CD4-positive, alpha-beta T cell (primary cell): ENCODE results near the gene BCAR3. TPM values are rescaled to one million over a fixed set of nuclear protein-coding genes. Genes with fewer than 3 reads are reported as not detected.

Experiments used
- ATAC-seq: fragments of 200-7000 bp; cut with Tn5 transposase; one replicate; pipeline ENCODE4 v1.10.0; 2022; ENCODE audit warnings: mild to moderate bottlenecking; ENCODE audit not compliant: poor library complexity
- CTCF ChIA-PET: fragments of 350-600 bp; sonication (Branson Sonifier 250); formaldehyde crosslinking; loops from one replicate; lab custom pipeline; 2021; ENCODE audit warnings: antibody characterized with exemption, inconsistent platforms; lab: Charles Lee
- POLR2A ChIA-PET: fragments of 350-600 bp; sonication (Branson Sonifier 250); formaldehyde crosslinking; loops from one replicate; lab custom pipeline; 2021; ENCODE audit warnings: antibody characterized with exemption, inconsistent platforms; lab: Charles Lee
- DNase-seq, 14 experiments: peaks; one replicate each; pipeline ENCODE4 v3.0.0-alpha.2; 2013 to 2020; ENCODE audit warnings: mixed read lengths in 2 of 14
- H3K27ac ChIP-seq, 2 donors: one replicate each; pipeline versions ENCODE4 v1.5.1 to v1.7.0; 2013; ENCODE audit warnings: low read length in 2 of 2, low read depth in 1 of 2, mild to moderate bottlenecking in 1 of 2
- H3K27me3 ChIP-seq, 2 experiments: 1 replicate in 1 of 2; 2 replicates in 1 of 2; pipeline versions ENCODE4 v1.6.1 to v1.7.0; 2013; ENCODE audit warnings: low read length in 2 of 2, control low read depth in 1 of 2, mild to moderate bottlenecking in 1 of 2, moderate library complexity in 1 of 2; ENCODE audit not compliant: insufficient read depth in 2 of 2, control insufficient read depth in 1 of 2
- H3K36me3 ChIP-seq: one replicate; pipeline ENCODE4 v1.6.1; 2013; ENCODE audit warnings: low read length, control low read depth; ENCODE audit not compliant: insufficient read depth
- H3K4me1 ChIP-seq: one replicate; pipeline ENCODE4 v1.6.1; 2013; ENCODE audit warnings: low read length, control low read depth; ENCODE audit not compliant: insufficient read depth
- H3K4me3 ChIP-seq: one replicate; pipeline ENCODE4 v1.5.1; 2013; ENCODE audit warnings: mild to moderate bottlenecking, low read length, moderate library complexity
- H3K9me3 ChIP-seq, 2 experiments: 1 replicate in 1 of 2; 2 replicates in 1 of 2; pipeline versions ENCODE4 v1.6.1 to v1.7.0; 2013; ENCODE audit warnings: low read length in 2 of 2, mild to moderate bottlenecking in 2 of 2, control low read depth in 1 of 2, moderate library complexity in 1 of 2; ENCODE audit not compliant: control insufficient read depth in 1 of 2, insufficient read depth in 1 of 2
- H3K27ac Mint-ChIP-seq: one replicate; pipeline ENCODE4 v1.8.0; 2020; ENCODE audit warnings: mixed read lengths
- H3K27me3 Mint-ChIP-seq: one replicate; pipeline ENCODE4 v1.8.0; 2021; ENCODE audit warnings: mixed read lengths
- H3K36me3 Mint-ChIP-seq: one replicate; pipeline ENCODE4 v1.8.0; 2021; ENCODE audit warnings: low read depth, mixed read lengths
- H3K4me1 Mint-ChIP-seq: one replicate; pipeline ENCODE4 v1.8.0; 2021; ENCODE audit warnings: low read depth, mixed read lengths
- H3K4me3 Mint-ChIP-seq: one replicate; pipeline ENCODE4 v1.8.0; 2020; ENCODE audit warnings: mild to moderate bottlenecking, mixed read lengths
- H3K9me3 Mint-ChIP-seq: one replicate; pipeline ENCODE4 v1.8.0; 2020; ENCODE audit warnings: mixed read lengths
- CTCF ChIP-seq: fragments of 200-600 bp; IDR thresholded peaks from one replicate; pipeline ENCODE4 v1.8.0; 2022; ENCODE audit warnings: antibody characterized with exemption, mild to moderate bottlenecking
- intact Hi-C, 2 experiments: fragments of 100-400 bp; cut with DNase I in 1 of 2; cut with micrococcal nuclease in 1 of 2; formaldehyde crosslinking; loops; one replicate each; pipeline versions ENCODE4 v1.15.1 to v1.9.0; 2023 to 2025; cut with DNase I, micrococcal nuclease
- total RNA-seq, 174 experiments: library from RNA in 2 of 174; stranded (reverse) in 2 of 174; gene quantifications; one replicate each; pipeline ENCODE4 v1.2.3 and lab custom pipeline; 2021 to 2026

The BCAR3 gene
- total RNA-seq, 2 experiments from 2014 or later: 0.47 to 0.92 TPM

DNA sequence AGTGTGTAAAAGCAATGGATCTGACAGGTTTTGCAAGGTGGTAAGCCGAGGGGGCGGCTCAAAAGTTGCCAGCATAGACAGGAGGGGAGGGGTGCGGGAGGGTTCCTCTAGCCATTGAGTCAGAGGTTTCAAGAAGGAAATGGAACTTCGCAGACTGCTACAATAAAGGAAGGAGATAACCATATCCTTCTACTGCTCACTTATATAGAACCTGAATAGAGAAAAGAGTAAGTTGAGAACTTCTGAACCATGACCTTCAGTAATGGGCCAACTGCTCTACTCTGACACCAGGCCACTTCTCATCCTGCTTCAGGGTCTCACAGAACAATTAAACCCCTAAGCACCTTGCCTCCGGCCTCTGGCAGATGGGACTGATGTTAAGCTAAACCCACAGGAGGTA lies 26.3 kb upstream of the BCAR3 start:
- POLR2A ChIA-PET: no interaction called here
- H3K27me3 Mint-ChIP-seq: no peaks in the 10 kb centered on the region
- CTCF ChIA-PET: no interaction called here
- no peaks in the 10 kb centered on the region for H3K36me3 Mint-ChIP-seq
- Histone ChIP-seq H3K4me1 (peaks cover 20% of the 10 kb centered on the region), H3K9me3 (no peaks in the 10 kb centered on the region), H3K4me3 (no peak overlapping the region), H3K27me3 (no peaks in the 10 kb centered on the region), H3K36me3 (no peaks in the 10 kb centered on the region), H3K27ac (no peak overlapping the region)
- no peaks in the 10 kb centered on the region for H3K9me3 Mint-ChIP-seq
- H3K4me1 Mint-ChIP-seq: peaks cover 34% of the 10 kb centered on the region
- peak in 2 of 14 experiments; percentile 32 to 36 for DNase-seq
- H3K27ac Mint-ChIP-seq: no peak overlapping the region
- intact Hi-C loops: no loop called here
- H3K4me3 Mint-ChIP-seq: no peak overlapping the region
- TF ChIP-seq CTCF: no peak
- ATAC-seq: no peak

- CTCF ChIA-PET: no interaction called here
- ATAC-seq (no peak), DNase-seq (peak in 1 of 14 experiments; percentile 21)
- Histone ChIP-seq H3K36me3 (no peaks in the 10 kb centered on the region), H3K9me3 (no peaks in the 10 kb centered on the region), H3K4me3 (no peak overlapping the region), H3K4me1 (peaks cover 13% of the 10 kb centered on the region), H3K27ac (no peak overlapping the region), H3K27me3 (no peaks in the 10 kb centered on the region)
- POLR2A ChIA-PET: no interaction called here
- Mint-ChIP-seq H3K9me3 (no peaks in the 10 kb centered on the region), H3K27ac (no peak overlapping the region), H3K27me3 (no peaks in the 10 kb centered on the region), H3K4me3 (no peak overlapping the region), H3K36me3 (no peaks in the 10 kb centered on the region), H3K4me1 (peaks cover 21% of the 10 kb centered on the region)
- TF ChIP-seq CTCF: no peak
- intact Hi-C loops: no loop called here
Measured at GRCh38 chr1:93705892-93706500, 24.4 kb upstream of the BCAR3 start.

DNA sequence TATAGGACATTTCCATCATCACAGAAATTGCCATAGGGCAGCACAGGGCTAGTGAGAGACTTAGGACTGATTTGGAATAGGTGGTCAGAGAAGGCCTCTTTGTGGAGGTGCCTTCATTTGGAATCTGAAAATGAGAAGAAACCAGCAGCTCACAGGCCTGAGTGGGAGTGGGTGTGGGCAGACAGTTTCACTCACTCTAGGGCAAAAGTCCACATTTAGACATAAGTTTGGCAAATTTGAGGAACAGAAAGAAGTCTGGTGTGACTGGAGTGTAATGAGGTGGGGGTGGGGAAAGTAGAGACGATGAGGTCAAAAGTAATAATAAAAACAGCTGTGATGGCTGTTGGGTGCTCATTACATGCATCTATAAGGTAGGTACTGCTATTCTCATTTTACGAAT lies 22.4 kb upstream of the BCAR3 start:
- POLR2A ChIA-PET: no interaction called here
- intact Hi-C loops: no loop called here
- H3K4me3 Mint-ChIP-seq: no peak overlapping the region
- H3K27me3 Mint-ChIP-seq: no peaks in the 10 kb centered on the region
- no peaks in the 10 kb centered on the region for H3K9me3 Mint-ChIP-seq
- TF ChIP-seq CTCF: no peak
- H3K36me3 ChIP-seq: no peaks in the 10 kb centered on the region
- no peak for ATAC-seq
- no peaks in the 10 kb centered on the region for H3K36me3 Mint-ChIP-seq
- H3K27me3 ChIP-seq: no peaks in the 10 kb centered on the region
- H3K27ac Mint-ChIP-seq: no peak overlapping the region
- H3K27ac ChIP-seq: no peak overlapping the region
- H3K4me1 Mint-ChIP-seq: peaks cover 15% of the 10 kb centered on the region
- H3K9me3 ChIP-seq: no peaks in the 10 kb centered on the region
- H3K4me1 ChIP-seq: peaks cover 9% of the 10 kb centered on the region
- CTCF ChIA-PET: no interaction called here
- H3K4me3 ChIP-seq: no peak overlapping the region
- DNase-seq: peak in 2 of 14 experiments; percentile 29 to 45
